A172 (cell line): Measurements from ENCODE around the gene NCL. TPM values are rescaled to one million over a fixed set of nuclear protein-coding genes. Genes with fewer than 3 reads are reported as not detected.
"Not testable (repeated sequence)": the region's sequence is repeated elsewhere in the genome, so short reads cannot be mapped to it uniquely, and the experiment has no call there.

Experiments used
- DNase-seq: peaks from one replicate; pipeline ENCODE4 v3.0.0-alpha.2; 2015; ENCODE audit warnings: low spot score
- total RNA-seq: library from RNA; depleted of rRNA; stranded (reverse); fragments of >200 nt; shearing (Covaris generic); gene quantifications from 2 replicates; pipeline ENCODE4 v1.2.3, GENCODE V29; 2014; rRNA removed

NCL gene
- total RNA-seq, 1 experiment from 2014 or later, result 344 TPM

- not testable (repeated sequence) for DNase-seq
Measured at GRCh38 chr2:231405601-231406367, 58.5 kb downstream of the NCL start.

GRCh38 chr2:231404183-231404578, 60.1 kb downstream of the NCL start:
- DNase-seq, result not testable (repeated sequence)

Other genes with a start within 250 kb of the NCL start
- gene B3GNT7, start 68.8 kb downstream of the NCL start, total RNA-seq, result 0.17 TPM in 1 of 2 replicates, not detected in the other
- gene NMUR1, start 66.0 kb upstream of the NCL start, total RNA-seq, result not detected in 2 replicates
- gene TEX44, start 128.4 kb upstream of the NCL start, total RNA-seq, result not detected in 2 replicates
- gene PTMA, start 244.0 kb upstream of the NCL start, total RNA-seq, result 1,279 and 1,335 TPM in 2 replicates